Measurements from ENCODE around the gene ENOX1.

ENOX1 gene

DNA sequence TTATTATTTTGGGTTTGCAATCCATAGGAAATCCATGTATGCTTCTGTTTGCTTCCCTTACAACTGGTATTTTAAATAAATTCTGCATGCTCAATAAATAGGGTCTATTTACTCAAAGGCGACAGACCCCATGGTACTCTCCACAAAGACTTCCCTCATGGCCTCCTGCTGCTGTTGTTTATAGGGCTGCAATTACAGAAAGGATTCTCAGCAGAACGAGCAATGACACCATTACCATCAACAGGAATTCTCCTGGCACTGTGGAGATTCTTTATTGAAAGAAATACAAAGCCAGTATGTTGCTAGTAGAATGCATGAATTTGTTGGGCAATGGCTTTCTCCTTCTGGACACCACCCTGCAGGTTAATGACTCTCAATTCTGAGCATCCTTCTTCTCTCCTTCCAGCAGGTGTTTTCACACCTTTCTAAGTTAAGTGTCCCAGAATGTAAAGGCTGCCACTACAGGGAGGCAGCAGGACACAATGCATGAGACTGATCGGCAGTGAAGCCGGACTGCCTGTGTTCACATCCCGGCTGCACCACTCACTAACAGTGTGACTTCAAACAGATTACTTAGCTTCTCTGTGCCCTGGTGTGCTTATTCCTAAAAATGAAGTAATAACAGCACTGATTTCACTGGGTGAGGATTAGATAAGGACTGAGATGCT is 403.1 kb downstream of the ENOX1 start:
- Mint-ChIP-seq H3K4me3 (no peak overlapping the region), H3K4me1 (ENCODE audit: low read depth) (no peaks in the 10 kb centered on the region)

DNA sequence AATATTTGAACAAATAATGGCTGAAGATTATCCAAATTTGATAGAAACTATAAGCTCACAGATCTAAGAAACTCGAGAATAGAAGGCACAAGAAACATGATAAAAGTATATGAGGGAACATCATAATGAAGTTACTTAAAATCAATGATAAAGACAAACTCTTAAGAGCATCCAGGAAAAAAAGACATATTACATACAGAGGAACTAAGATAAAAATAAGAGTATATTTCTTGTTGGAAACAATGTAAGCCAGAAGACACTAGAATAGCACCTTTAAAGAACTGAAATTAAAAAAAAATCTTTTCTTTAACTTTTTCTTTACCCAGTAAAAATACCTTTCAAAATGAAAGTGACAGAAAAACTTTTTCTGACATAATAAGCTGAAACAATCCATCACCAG is 407.0 kb downstream of the ENOX1 start:
- no peak overlapping the region for H3K27ac Mint-ChIP-seq
- H3K27me3 Mint-ChIP-seq = peaks cover 36% of the 10 kb centered on the region
- H3K9me3 Mint-ChIP-seq = peaks cover 14% of the 10 kb centered on the region
- H3K36me3 Mint-ChIP-seq (ENCODE audit: low read depth) = no peaks in the 10 kb centered on the region
- H3K4me1 Mint-ChIP-seq (ENCODE audit: low read depth) = no peaks in the 10 kb centered on the region
- DNase-seq = no peak
- no peak overlapping the region for H3K4me3 Mint-ChIP-seq

More for the DNA sequence above, 403.1 kb downstream of the ENOX1 start:
- peaks cover 16% of the 10 kb centered on the region for H3K27me3 Mint-ChIP-seq
- no peak for DNase-seq
- H3K9me3 Mint-ChIP-seq = peaks cover 12% of the 10 kb centered on the region
- H3K27ac Mint-ChIP-seq = no peak overlapping the region
- H3K36me3 Mint-ChIP-seq (ENCODE audit: low read depth) = no peaks in the 10 kb centered on the region

DNA sequence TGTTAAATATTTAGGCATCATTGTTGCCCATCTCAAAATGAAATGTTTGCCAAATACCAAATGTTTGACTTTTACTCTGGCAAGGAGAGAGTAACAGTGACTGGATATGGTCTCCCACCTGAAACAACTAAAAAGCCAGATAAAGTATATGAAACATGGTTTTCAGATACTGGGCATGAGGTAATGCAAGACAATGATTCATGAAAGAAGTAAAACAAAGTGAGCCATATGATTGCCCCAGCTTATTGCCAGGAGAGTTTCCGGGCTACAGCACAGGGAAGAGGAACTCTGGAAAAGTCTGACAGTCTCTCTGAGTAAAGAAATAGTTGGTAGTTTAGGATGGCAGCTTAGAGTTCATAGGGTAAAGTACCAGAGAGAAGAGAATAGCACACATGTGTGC is 408.8 kb downstream of the ENOX1 start:
- Mint-ChIP-seq H3K4me1 (ENCODE audit: low read depth) (peaks cover 2% of the 10 kb centered on the region), H3K27me3 (peaks cover 36% of the 10 kb centered on the region), H3K9me3 (peaks cover 14% of the 10 kb centered on the region), H3K27ac (no peak overlapping the region), H3K4me3 (no peak overlapping the region), H3K36me3 (ENCODE audit: low read depth) (no peaks in the 10 kb centered on the region)
- DNase-seq = no peak

DNA sequence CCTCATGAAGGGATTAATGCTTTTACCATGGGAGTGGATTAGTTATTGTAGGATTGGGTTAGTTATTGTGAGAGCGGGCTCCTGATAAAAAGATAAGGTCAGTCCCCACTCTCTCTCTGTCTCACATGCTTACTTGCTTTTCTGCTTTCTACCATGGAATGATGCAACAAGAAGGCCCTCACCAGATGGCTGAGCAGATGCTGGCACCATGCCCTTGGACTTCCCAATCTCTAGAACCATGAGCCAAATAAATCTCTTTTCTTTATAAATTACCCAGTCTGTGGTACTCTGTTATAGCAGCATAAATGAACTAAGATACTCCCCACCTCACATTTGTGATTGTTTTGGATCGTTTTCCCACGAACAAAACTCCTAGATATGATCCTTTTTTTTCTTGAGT is 409.6 kb downstream of the ENOX1 start:
- DNase-seq = no peak
- Mint-ChIP-seq H3K27me3 (peaks cover 32% of the 10 kb centered on the region), H3K4me1 (ENCODE audit: low read depth) (peaks cover 8% of the 10 kb centered on the region), H3K36me3 (ENCODE audit: low read depth) (no peaks in the 10 kb centered on the region), H3K4me3 (no peak overlapping the region), H3K9me3 (peaks cover 14% of the 10 kb centered on the region), H3K27ac (no peak overlapping the region)

DNA sequence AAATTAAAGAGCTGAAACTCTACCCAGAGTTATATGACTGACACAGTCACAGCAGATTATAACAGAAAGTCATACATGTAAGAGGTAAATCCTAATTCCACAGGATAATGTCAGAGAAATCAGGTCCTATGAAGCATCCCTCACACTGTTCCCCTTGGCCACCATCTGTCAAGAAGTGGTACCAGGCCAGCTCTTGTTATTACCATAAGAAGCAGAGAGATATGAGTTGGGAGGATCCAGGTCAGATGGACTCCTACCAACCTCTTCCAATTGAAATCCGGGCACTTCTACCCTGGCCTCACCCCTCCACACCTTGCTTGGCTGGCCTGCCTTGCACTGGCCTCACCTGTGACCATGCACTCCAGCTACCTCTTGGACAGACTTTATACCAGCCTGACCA is 410.2 kb downstream of the ENOX1 start:
- H3K36me3 Mint-ChIP-seq (ENCODE audit: low read depth) = no peaks in the 10 kb centered on the region
- peaks cover 9% of the 10 kb centered on the region for H3K4me1 Mint-ChIP-seq (ENCODE audit: low read depth)
- H3K27me3 Mint-ChIP-seq = peaks cover 31% of the 10 kb centered on the region
- no peak overlapping the region for H3K27ac Mint-ChIP-seq
- H3K9me3 Mint-ChIP-seq = peaks cover 14% of the 10 kb centered on the region
- no peak overlapping the region for H3K4me3 Mint-ChIP-seq
- no peak for DNase-seq

DNA sequence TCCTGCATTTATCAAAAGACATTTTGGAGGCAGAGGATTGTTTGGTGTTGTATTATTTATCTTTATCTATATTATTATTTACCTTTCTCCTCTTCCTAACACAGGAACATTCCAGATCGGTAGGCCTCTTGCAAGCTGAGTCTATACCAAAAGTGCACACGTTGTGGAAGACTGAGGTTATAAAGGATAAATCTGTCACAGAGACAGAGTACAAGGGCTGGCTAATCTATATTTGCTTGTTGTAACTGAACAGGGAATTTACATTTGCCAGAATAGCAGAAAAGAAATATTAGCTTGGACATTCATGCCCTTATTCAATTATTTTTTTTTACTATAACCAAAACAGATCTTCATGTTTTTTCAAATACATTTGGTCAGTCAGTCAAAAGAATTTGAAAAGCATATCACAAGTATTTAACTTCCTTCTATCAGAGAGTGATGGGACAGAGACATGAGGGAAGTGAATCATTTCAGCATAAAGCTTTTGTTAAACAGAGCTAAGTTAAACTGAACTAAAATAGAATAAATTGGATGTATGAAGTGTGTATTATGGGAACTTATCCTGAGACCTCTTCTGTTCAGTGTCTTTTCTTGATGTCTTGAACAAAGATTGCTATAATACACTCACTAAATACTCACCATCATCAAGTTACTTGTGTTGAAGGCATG is 410.8 kb downstream of the ENOX1 start:
- Mint-ChIP-seq H3K27me3 (peaks cover 31% of the 10 kb centered on the region), H3K27ac (no peak overlapping the region), H3K9me3 (peaks cover 14% of the 10 kb centered on the region), H3K36me3 (ENCODE audit: low read depth) (no peaks in the 10 kb centered on the region), H3K4me1 (ENCODE audit: low read depth) (peaks cover 9% of the 10 kb centered on the region), H3K4me3 (no peak overlapping the region)
- no peak for DNase-seq

DNA sequence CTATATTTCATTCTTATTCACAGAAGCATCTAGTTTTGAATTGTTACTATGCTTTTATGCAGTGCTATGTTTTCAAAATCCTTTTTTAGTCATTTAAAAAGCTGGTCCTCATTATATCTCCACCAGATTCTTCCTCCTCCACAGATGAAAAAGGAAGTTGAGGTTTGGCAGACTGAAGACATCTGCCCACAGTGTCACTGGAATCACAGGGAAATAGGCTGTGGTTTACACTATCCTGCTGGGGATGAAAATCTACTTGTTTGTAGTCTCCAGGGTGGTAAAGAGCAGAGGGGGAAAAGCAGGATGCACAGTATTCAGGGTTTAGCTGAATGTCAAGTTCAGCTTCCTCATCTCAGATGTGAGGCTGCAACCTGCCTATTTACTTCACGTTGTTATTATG is 412.2 kb downstream of the ENOX1 start:
- Mint-ChIP-seq H3K27me3 (peaks cover 30% of the 10 kb centered on the region), H3K27ac (no peak overlapping the region), H3K4me1 (ENCODE audit: low read depth) (peaks cover 9% of the 10 kb centered on the region), H3K9me3 (peaks cover 9% of the 10 kb centered on the region), H3K4me3 (no peak overlapping the region), H3K36me3 (ENCODE audit: low read depth) (no peaks in the 10 kb centered on the region)
- DNase-seq = no peak

DNA sequence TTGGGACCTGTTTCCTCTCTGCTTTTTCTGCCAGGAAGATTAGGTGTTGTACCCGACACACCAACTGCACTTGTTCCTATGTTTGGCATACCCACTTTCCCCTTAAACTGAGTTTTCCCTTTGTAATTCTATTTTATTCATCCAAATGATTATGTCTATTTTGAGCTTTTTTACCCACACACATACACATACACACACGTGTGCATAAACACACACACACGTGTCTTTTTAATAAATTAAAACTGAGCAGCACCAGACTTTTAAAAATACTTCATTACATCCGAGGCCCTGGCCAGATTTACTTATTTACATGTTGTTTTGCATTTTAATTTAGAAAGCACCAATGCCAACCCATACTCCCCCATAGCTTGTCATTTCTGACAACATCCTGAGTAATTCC is 413.4 kb downstream of the ENOX1 start:
- H3K27me3 Mint-ChIP-seq = peaks cover 21% of the 10 kb centered on the region
- no peak overlapping the region for H3K27ac Mint-ChIP-seq
- H3K36me3 Mint-ChIP-seq (ENCODE audit: low read depth) = no peaks in the 10 kb centered on the region
- no peak overlapping the region for H3K4me3 Mint-ChIP-seq
- peaks cover 16% of the 10 kb centered on the region for H3K4me1 Mint-ChIP-seq (ENCODE audit: low read depth)
- no peaks in the 10 kb centered on the region for H3K9me3 Mint-ChIP-seq
- no peak for DNase-seq

DNA sequence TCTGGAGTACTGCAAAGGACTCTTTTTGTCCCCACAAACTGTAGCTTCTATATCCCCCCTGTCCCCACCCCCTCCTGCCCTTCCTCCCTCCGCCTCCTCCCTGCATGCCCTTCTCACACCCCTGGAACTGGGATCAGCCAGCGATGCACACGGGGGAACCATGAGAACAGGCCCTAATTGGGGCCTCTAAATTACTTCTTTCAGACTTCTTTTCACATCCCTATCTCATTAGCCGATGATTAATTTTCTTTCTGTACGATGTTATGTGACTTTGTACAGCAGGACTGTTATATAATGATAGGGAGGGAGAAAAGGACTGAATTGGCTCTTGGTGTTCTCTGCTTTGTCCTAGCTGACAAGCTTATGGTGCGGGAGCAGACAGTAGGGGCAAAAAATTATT is 415.9 kb downstream of the ENOX1 start:
- Mint-ChIP-seq H3K4me3 (no peak overlapping the region), H3K27ac (no peak overlapping the region), H3K27me3 (peaks cover 3% of the 10 kb centered on the region), H3K9me3 (no peaks in the 10 kb centered on the region), H3K36me3 (ENCODE audit: low read depth) (no peaks in the 10 kb centered on the region), H3K4me1 (ENCODE audit: low read depth) (peaks cover 28% of the 10 kb centered on the region)
- DNase-seq = no peak

DNA sequence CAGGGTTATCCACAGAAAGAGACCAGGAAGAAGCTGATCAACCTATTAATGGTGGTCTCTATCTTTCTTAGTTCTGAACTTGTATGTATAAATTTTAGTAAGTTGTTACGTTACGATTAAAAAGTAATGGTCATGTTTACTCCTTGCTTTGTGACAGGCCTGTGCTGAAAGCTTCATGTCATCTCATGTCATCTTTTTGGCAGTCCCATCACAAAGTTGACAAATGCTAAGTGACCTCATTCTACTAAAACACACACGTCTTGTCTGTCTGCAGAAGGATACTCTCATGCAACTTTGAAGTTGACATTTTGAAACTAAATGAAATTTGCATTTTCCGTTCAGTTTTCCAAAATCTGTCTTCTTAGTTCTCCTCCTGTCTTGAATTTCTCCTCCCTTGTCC is 417.5 kb downstream of the ENOX1 start:
- no peak for DNase-seq
- Mint-ChIP-seq H3K27me3 (no peaks in the 10 kb centered on the region), H3K4me1 (ENCODE audit: low read depth) (peaks cover 28% of the 10 kb centered on the region), H3K9me3 (no peaks in the 10 kb centered on the region), H3K27ac (no peak overlapping the region), H3K36me3 (ENCODE audit: low read depth) (no peaks in the 10 kb centered on the region), H3K4me3 (no peak overlapping the region)

DNA sequence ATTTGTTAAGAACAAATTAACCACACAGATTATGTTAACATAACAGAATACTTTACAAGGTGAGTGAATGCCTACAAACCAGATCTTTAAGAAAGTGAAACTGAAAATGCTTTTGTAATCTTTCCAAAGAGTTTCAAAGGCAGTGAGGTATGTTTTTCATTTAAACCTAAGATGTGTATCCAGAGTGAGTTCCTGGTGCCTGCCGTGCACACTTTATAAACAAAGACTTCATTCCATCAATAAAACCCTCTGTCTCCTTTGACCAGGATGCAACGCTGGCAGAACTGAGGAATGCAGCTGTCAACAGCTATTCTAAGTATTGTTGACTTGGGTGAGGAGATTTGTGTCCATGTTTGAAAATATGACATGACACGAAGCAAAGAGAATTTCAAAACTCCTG is 418.8 kb downstream of the ENOX1 start:
- no peaks in the 10 kb centered on the region for H3K36me3 Mint-ChIP-seq (ENCODE audit: low read depth)
- H3K4me1 Mint-ChIP-seq (ENCODE audit: low read depth) = peaks cover 26% of the 10 kb centered on the region
- H3K27me3 Mint-ChIP-seq = no peaks in the 10 kb centered on the region
- no peak for DNase-seq
- H3K27ac Mint-ChIP-seq = no peak overlapping the region
- H3K4me3 Mint-ChIP-seq = peak overlapping the region; percentile 32
- H3K9me3 Mint-ChIP-seq = no peaks in the 10 kb centered on the region

DNA sequence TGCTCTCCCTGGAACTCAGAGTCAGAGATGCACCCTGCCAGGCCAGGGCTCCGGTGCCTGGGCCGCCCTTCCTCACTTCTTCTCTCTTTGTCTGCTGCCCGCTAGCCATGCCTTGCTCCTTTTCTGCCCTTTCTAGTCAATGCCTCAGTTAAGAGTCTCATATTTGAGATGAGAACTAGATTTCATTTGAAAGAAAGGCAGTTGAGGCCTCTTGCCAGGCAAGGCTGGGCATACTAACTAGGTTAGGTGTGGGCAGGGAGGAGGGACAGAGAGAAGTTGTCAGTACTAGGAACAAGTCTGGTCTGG is 421.8 kb downstream of the ENOX1 start:
- DNase-seq = no peak
- Mint-ChIP-seq H3K4me3 (no peak overlapping the region), H3K4me1 (ENCODE audit: low read depth) (peaks cover 19% of the 10 kb centered on the region), H3K27me3 (no peaks in the 10 kb centered on the region), H3K36me3 (ENCODE audit: low read depth) (no peaks in the 10 kb centered on the region), H3K27ac (no peak overlapping the region), H3K9me3 (no peaks in the 10 kb centered on the region)

DNA sequence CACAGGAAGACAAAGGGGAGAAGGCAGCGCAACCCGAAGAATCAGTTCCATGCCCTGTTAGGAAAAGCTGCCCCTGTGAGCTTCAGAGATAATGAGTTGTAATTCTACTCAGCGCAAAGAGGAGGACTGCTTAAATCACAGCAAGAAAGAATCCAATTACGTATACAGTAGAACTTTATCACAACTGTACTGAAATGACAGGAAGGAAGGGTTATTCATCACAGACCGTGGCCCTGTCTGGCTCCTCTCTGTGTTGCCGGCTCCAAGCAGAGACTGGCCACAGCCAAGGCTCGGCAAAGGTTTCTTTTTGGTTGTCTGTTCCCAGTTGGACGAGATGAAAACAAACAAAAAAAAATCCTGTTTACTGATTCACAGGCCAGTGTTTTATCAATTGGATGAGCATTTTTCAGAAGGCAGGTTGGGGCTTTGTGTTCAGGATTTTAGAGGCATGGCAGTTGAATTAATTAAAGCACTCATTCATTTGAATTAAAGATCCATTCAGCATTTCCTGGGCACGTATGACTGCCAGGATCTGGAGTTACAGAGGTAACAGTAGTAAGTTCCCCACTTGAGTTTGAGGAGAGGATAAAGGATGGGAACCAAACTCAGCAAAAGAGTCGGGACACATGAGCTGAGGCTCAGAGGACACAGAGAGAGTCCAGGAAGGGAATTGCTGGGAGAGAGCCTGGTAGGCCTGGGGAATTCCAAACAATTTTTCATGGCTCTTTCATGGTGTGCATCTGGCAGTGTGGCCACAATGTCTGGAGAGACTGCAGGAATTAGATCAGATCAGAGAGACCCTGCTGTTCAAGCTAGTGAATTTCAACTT is 422.3 kb downstream of the ENOX1 start:
- Mint-ChIP-seq H3K4me1 (ENCODE audit: low read depth) (peaks cover 19% of the 10 kb centered on the region), H3K27me3 (no peaks in the 10 kb centered on the region), H3K36me3 (ENCODE audit: low read depth) (no peaks in the 10 kb centered on the region), H3K9me3 (no peaks in the 10 kb centered on the region), H3K27ac (no peak overlapping the region), H3K4me3 (no peak overlapping the region)
- DNase-seq = no peak

DNA sequence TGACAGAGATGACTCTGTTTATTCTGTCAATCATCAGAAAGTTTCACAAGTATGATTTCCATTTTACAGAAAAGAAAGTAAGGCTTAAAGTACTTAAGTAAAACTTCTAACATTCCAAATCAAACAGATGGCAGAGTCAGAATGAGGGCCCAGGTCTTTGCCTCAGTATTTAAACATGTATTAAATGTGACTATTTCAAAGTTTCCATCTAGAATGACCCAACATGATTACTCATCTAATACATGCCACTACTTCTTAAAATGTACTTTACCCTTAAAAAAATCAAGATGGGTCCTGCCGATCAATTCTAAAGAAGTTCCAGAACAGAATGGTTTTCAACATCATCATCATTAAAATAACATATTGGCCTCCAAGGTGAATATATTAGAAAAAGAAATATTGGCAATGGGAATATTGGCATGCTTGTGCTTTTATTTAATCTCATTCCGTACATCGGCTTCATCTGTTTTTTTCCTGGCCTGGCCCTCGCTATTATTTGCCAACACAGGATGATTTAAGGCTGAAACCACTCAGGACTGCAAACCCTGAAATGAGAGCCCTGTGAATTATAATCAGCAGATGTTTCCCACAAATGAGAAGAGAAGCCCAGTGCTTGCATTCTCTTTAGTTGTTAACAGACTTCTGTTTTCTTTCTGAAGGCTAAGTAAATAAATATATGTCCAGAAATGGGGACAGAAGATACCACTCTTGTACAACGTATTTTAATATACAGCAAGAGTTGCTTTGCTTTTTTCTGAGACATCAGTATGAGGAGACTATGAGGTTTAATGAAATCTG is 423.4 kb downstream of the ENOX1 start:
- Mint-ChIP-seq H3K9me3 (no peaks in the 10 kb centered on the region), H3K27ac (no peak overlapping the region), H3K27me3 (no peaks in the 10 kb centered on the region), H3K4me1 (ENCODE audit: low read depth) (peaks cover 12% of the 10 kb centered on the region), H3K36me3 (ENCODE audit: low read depth) (no peaks in the 10 kb centered on the region), H3K4me3 (no peak overlapping the region)
- DNase-seq = no peak

All from activated T-cell treated with anti-CD3 and anti-CD28 coated beads, Interleukin-2, amount 50 U/mL, for 24 hours (primary cell).